Bronchial epithelial cell (primary cell): Measurements from ENCODE around the gene MOBP. TPM values are rescaled to one million over a fixed set of nuclear protein-coding genes. Genes with fewer than 3 reads are reported as not detected.
A peak's percentile ranks its signal among the peaks of the same experiment; 100 is the strongest.
"Not testable (repeated sequence)": the region's sequence is repeated elsewhere in the genome, so short reads cannot be mapped to it uniquely, and the experiment has no call there.

Source experiments
- DNase-seq: peaks from one replicate; pipeline ENCODE4 v3.0.0-alpha.2; 2010; ENCODE audit warnings: low read depth
- FAIRE-seq: peaks from 2 replicates; lab custom pipeline; 2011; peaks lifted over from hg19 to GRCh38; lab: Jason Lieb, UNC
- H3K27me3 ChIP-seq: 2 replicates; pipeline ENCODE4 v1.5.1; 2011; ENCODE audit warnings: low read length; ENCODE audit not compliant: control insufficient read depth, insufficient read depth
- H3K36me3 ChIP-seq: 2 replicates; pipeline ENCODE4 v1.5.1; 2011; ENCODE audit warnings: low read length; ENCODE audit not compliant: control insufficient read depth, insufficient read depth
- H3K4me3 ChIP-seq: 2 replicates; pipeline ENCODE4 v1.5.1; 2011; ENCODE audit warnings: mild to moderate bottlenecking, low read depth, low read length, control low read depth
- total RNA-seq: library from RNA; depleted of rRNA; stranded (reverse); fragments of >200 nt; gene quantifications from 2 replicates; pipeline ENCODE4 v1.2.1, GENCODE V29; 2014
- TF ChIP-seq, protein P1 (sequence below): IDR thresholded peaks from 2 replicates; pipeline ENCODE4 v1.5.1; 2011; ENCODE audit warnings: mild to moderate bottlenecking, moderate library complexity, low read length, control low read depth, inconsistent platforms; ENCODE audit not compliant: insufficient read depth, severe bottlenecking

Gene MOBP, protein sequence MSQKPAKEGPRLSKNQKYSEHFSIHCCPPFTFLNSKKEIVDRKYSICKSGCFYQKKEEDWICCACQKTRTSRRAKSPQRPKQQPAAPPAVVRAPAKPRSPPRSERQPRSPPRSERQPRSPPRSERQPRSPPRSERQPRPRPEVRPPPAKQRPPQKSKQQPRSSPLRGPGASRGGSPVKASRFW
- total RNA-seq, result not detected in 2 replicates

DNA sequence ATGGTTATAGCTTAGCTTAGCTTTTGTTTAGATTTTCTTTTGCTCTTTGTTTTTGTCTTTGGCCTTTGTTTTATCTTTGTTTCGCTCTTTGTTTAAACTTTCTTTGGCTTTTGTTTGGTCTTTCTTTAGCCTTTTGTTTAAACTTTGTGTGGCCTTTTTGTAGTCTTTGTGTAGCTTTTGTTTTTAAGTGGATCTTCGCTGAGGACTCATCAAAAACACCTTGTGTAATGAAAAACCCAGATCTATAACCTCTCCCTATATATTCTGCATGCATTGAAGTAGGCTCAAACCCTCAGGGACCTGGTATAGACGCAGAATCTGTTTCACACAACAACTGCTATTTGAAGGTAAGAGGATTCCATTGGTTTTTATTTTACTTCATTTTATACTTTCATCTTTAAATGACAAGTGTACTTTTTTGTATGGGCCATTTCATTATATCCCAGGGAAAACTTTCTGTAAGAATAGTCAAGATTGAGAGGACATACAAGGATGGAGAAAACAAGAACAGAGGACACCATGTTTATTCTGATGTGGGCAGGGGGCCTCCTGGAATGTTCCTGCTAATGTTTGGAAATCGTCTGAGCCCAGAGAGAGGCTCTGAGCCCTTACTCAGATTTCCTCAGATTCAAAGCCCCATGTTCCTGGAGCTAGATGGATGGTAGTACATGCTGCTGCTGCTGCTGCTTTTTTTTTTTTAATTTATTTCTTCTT is at the start of gene MOBP:
Gene MOBP, plus strand, starts transcription at position 287 of the 714 bp plus-strand sequence. CDS start 34,390 bp downstream, outside the sequence.
- no peak for FAIRE-seq
- no peak for DNase-seq
- H3K27me3 ChIP-seq, result peaks cover 2% of the 10 kb centered on the region
- TF ChIP-seq, protein P1, sequence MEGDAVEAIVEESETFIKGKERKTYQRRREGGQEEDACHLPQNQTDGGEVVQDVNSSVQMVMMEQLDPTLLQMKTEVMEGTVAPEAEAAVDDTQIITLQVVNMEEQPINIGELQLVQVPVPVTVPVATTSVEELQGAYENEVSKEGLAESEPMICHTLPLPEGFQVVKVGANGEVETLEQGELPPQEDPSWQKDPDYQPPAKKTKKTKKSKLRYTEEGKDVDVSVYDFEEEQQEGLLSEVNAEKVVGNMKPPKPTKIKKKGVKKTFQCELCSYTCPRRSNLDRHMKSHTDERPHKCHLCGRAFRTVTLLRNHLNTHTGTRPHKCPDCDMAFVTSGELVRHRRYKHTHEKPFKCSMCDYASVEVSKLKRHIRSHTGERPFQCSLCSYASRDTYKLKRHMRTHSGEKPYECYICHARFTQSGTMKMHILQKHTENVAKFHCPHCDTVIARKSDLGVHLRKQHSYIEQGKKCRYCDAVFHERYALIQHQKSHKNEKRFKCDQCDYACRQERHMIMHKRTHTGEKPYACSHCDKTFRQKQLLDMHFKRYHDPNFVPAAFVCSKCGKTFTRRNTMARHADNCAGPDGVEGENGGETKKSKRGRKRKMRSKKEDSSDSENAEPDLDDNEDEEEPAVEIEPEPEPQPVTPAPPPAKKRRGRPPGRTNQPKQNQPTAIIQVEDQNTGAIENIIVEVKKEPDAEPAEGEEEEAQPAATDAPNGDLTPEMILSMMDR, result no peak
- no peaks in the 10 kb centered on the region for H3K36me3 ChIP-seq
- H3K4me3 ChIP-seq, result no peak within 1 kb of the TSS

DNA sequence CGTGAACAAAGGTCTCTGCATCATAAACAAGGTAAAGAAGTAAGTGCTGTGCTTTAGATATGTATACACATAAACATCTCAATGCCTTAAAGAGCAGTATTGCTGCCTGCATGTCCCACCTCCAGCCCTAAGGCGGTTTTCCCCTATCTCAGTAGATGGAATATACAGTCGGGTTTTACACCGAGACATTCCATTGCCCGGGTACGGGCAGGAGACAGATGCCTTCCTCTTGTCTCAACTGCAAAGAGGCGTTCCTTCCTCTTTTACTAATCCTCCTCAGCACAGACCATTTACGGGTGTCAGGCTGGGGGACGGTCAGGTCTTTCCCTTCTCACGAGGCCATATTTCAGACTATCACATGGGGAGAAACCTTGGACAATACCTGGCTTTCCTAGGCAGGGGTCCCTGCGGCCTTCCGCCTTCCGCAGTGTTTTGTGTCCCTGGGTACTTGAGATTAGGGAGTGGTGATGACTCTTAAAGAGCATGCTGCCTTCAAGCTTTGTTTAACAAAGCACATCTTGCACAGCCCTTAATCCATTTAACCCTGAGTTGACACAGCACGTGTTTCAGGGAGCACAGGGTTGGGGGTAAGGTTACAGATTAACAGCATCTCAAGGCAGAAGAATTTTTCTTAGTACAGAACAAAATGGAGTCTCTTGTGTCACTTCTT is 48.8 kb upstream of the MOBP start:
- not testable (repeated sequence) for H3K27me3 ChIP-seq, H3K4me3 ChIP-seq, DNase-seq, FAIRE-seq, H3K36me3 ChIP-seq

DNA sequence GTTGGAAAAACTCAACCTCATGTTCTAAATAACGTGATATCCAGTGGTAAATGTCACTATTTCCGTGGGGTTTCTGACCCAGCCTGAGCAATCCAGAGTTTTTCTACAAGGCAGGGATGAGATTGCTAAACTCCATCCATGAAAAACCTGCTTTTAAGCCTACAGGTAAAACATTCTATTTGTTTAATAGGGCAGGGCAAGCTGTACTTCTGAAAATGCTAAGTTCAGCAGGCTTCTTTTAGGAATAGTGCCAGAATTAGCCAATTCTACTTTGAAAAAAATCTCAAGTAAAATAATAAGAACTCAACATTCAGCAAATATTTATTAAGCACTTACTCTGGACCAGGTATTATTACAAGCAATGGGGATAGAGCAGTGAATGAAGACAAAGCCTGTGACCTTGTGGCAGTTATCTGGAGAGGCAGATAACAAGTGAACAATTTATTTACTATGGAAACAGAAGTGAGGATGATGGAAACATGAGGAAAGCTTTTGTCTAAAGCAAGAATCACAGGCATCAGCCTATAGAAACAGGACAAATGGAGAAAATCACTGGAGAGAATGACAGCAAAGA is 47.7 kb upstream of the MOBP start:
- FAIRE-seq, result no peak
- DNase-seq, result peak; percentile 26
- Histone ChIP-seq H3K36me3 (no peaks in the 10 kb centered on the region), H3K27me3 (no peaks in the 10 kb centered on the region), H3K4me3 (no peak overlapping the region)
- TF ChIP-seq, protein P1, result no peak

DNA sequence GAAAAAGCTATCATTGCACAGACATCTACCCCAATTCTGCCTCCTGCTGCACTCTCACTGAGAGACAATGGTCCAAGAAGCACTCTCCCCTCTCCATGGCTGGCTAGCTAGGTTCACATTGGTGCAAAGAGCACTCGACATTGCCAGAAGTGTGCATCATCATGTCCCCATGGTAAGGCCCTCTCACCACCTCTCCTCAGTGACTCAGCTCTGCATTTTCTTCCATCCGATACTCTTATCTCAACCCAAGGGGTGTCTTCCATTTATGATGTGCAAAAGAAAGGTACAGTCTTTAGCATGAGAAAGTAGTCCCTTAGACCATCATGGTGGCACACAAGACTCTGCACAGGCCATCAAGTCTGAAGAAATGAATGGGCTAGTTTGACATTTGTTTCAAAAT is 46.9 kb upstream of the MOBP start:
- TF ChIP-seq, protein P1, result no peak
- DNase-seq (no peak), FAIRE-seq (no peak)
- no peaks in the 10 kb centered on the region for H3K27me3 ChIP-seq
- H3K4me3 ChIP-seq, result no peak overlapping the region
- no peaks in the 10 kb centered on the region for H3K36me3 ChIP-seq

DNA sequence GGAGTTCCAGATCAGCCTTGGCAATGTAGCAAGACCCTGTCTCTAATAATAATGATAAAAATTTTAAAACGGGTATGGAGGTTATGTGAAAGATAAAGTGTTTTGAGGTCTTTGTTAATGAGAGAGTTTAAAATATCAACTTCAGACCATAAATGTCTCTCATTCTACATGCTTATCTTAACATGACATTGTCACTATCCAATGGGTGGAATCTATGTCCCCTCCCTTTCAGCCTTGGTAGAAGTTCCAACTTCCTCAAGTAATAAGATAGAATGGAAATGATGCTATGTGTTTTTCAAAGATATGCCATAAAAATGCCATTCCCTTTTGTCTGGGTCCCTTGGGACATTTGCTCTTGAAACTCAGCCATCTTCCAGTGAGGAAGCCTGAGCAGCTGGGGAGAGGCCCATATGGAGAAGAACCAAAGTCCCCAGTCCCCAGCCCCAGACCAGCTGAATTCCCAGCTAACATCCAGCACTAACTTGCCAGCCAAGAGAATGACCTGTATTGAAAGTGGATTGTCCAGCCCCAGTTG is 44.0 kb upstream of the MOBP start:
- DNase-seq, result no peak

More for the DNA sequence above, 44.0 kb upstream of the MOBP start:
- no peak for FAIRE-seq
- H3K4me3 ChIP-seq, result no peak overlapping the region
- H3K27me3 ChIP-seq, result no peaks in the 10 kb centered on the region
- TF ChIP-seq, protein P1, result no peak
- no peaks in the 10 kb centered on the region for H3K36me3 ChIP-seq
